ENCODE measurements around the gene PTTG1IP2.

The PTTG1IP2 gene

DNA sequence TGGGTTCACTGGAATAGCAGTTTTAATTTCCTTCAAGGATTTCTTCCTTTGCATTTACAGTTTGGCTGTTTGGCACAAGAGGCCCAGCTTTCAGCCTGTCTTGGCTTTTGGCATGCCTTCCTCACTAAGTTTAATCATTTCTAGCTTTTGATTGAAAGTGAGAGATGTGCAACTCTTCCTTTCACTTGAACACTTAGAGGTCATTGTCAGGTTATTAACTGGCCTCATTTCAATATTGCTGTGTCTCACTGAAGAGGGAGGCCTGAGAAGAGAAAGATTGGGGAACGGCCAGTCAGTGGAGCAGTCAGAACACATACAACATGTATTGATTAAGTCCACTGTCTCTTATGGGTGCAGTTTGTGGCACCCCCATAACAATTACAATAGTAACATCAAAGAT, 33.9 kb downstream of the PTTG1IP2 start:
- no peak overlapping the region for H3K9ac ChIP-seq (ENCODE audit: low read length in 5 of 5)
- no peak overlapping the region for H3K4me3 ChIP-seq (ENCODE audit: low read depth in 1 of 5, low read length in 5 of 5)
- no peaks in the 10 kb centered on the region for H3K4me1 ChIP-seq (ENCODE audit: control insufficient read depth in 5 of 5, insufficient read depth in 5 of 5, low read length in 5 of 5)
- H3K36me3 ChIP-seq (ENCODE audit: control insufficient read depth in 5 of 5, insufficient read depth in 5 of 5, low read length in 5 of 5) = no peaks in the 10 kb centered on the region
- H3K27me3 ChIP-seq (ENCODE audit: control insufficient read depth in 5 of 5, insufficient read depth in 4 of 5, low read length in 5 of 5) = no peaks in the 10 kb centered on the region
- H3K9me3 ChIP-seq (ENCODE audit: control insufficient read depth in 5 of 5, low read length in 5 of 5) = no peaks in the 10 kb centered on the region
- H3K27ac ChIP-seq (ENCODE audit: low read depth, low read length) = no peak overlapping the region

DNA sequence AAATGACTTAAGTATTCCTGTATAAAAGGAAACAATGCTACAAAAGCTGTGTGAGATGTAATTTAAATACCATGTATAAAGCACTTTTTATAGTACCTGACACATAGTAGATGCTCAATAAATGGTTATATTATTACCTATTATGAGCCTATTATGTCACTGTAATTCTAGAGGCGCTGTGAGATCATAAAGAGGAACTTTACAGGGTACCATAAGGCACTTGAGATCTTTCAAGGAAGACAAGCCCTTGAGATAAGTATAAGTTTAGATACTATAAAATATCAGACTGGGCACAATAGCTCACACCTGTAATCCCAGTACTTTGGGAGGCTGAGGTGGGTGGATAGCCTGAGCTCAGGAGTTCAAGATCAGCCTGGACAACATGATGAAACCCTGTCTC, 38.3 kb downstream of the PTTG1IP2 start:
- Histone ChIP-seq H3K27ac (ENCODE audit: low read depth, low read length) (no peak overlapping the region), H3K9ac (ENCODE audit: low read length in 5 of 5) (no peak overlapping the region), H3K27me3 (ENCODE audit: control insufficient read depth in 5 of 5, insufficient read depth in 4 of 5, low read length in 5 of 5) (no peaks in the 10 kb centered on the region), H3K4me1 (ENCODE audit: control insufficient read depth in 5 of 5, insufficient read depth in 5 of 5, low read length in 5 of 5) (no peaks in the 10 kb centered on the region), H3K4me3 (ENCODE audit: low read depth in 1 of 5, low read length in 5 of 5) (no peak overlapping the region), H3K9me3 (ENCODE audit: control insufficient read depth in 5 of 5, low read length in 5 of 5) (no peaks in the 10 kb centered on the region), H3K36me3 (ENCODE audit: control insufficient read depth in 5 of 5, insufficient read depth in 5 of 5, low read length in 5 of 5) (no peaks in the 10 kb centered on the region)

DNA sequence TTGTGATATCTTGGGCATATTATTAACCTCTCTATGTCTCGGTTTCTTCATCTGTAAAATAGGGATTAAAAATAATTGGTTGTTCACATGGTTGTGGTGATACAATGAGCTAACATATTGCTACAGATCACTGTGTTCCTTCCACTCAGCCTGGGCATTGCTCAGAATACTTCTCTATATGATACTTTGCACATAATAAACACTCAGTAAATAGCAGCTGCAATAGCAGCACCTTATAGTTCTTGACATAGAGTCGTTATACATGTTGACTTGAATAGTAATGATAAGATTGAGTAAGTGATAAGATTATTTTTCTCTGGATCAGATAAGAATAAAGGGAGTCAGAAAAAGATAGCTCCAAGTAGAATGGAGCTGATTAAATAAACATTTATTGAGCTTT, 42.3 kb downstream of the PTTG1IP2 start:
- Histone ChIP-seq H3K4me1 (ENCODE audit: control insufficient read depth in 5 of 5, insufficient read depth in 5 of 5, low read length in 5 of 5) (no peaks in the 10 kb centered on the region), H3K9me3 (ENCODE audit: control insufficient read depth in 5 of 5, low read length in 5 of 5) (no peaks in the 10 kb centered on the region), H3K27ac (ENCODE audit: low read depth, low read length) (no peak overlapping the region), H3K9ac (ENCODE audit: low read length in 5 of 5) (no peak overlapping the region), H3K36me3 (ENCODE audit: control insufficient read depth in 5 of 5, insufficient read depth in 5 of 5, low read length in 5 of 5) (no peaks in the 10 kb centered on the region), H3K27me3 (ENCODE audit: control insufficient read depth in 5 of 5, insufficient read depth in 4 of 5, low read length in 5 of 5) (no peaks in the 10 kb centered on the region), H3K4me3 (ENCODE audit: low read depth in 1 of 5, low read length in 5 of 5) (no peak overlapping the region)

GRCh38 chr7:90512821-90513254, 43.4 kb downstream of the PTTG1IP2 start:
- Histone ChIP-seq H3K9me3 (ENCODE audit: control insufficient read depth in 5 of 5, low read length in 5 of 5) (no peaks in the 10 kb centered on the region), H3K36me3 (ENCODE audit: control insufficient read depth in 5 of 5, insufficient read depth in 5 of 5, low read length in 5 of 5) (no peaks in the 10 kb centered on the region), H3K27me3 (ENCODE audit: control insufficient read depth in 5 of 5, insufficient read depth in 4 of 5, low read length in 5 of 5) (no peaks in the 10 kb centered on the region), H3K9ac (ENCODE audit: low read length in 5 of 5) (no peak overlapping the region), H3K4me1 (ENCODE audit: control insufficient read depth in 5 of 5, insufficient read depth in 5 of 5, low read length in 5 of 5) (no peaks in the 10 kb centered on the region), H3K4me3 (ENCODE audit: low read depth in 1 of 5, low read length in 5 of 5) (no peak overlapping the region), H3K27ac (ENCODE audit: low read depth, low read length) (no peak overlapping the region)

GRCh38 chr7:90516257-90516656, 46.8 kb downstream of the PTTG1IP2 start:
- Histone ChIP-seq H3K4me1 (ENCODE audit: control insufficient read depth in 5 of 5, insufficient read depth in 5 of 5, low read length in 5 of 5) (no peaks in the 10 kb centered on the region), H3K27me3 (ENCODE audit: control insufficient read depth in 5 of 5, insufficient read depth in 4 of 5, low read length in 5 of 5) (no peaks in the 10 kb centered on the region), H3K9me3 (ENCODE audit: control insufficient read depth in 5 of 5, low read length in 5 of 5) (no peaks in the 10 kb centered on the region), H3K36me3 (ENCODE audit: control insufficient read depth in 5 of 5, insufficient read depth in 5 of 5, low read length in 5 of 5) (no peaks in the 10 kb centered on the region), H3K9ac (ENCODE audit: low read length in 5 of 5) (no peak overlapping the region), H3K27ac (ENCODE audit: low read depth, low read length) (no peak overlapping the region), H3K4me3 (ENCODE audit: low read depth in 1 of 5, low read length in 5 of 5) (no peak overlapping the region)

GRCh38 chr7:90518630-90519029, 49.2 kb downstream of the PTTG1IP2 start:
- no peaks in the 10 kb centered on the region for H3K4me1 ChIP-seq (ENCODE audit: control insufficient read depth in 5 of 5, insufficient read depth in 5 of 5, low read length in 5 of 5)
- no peak overlapping the region for H3K4me3 ChIP-seq (ENCODE audit: low read depth in 1 of 5, low read length in 5 of 5)
- no peak overlapping the region for H3K9ac ChIP-seq (ENCODE audit: low read length in 5 of 5)
- H3K27me3 ChIP-seq (ENCODE audit: control insufficient read depth in 5 of 5, insufficient read depth in 4 of 5, low read length in 5 of 5) = no peaks in the 10 kb centered on the region
- H3K36me3 ChIP-seq (ENCODE audit: control insufficient read depth in 5 of 5, insufficient read depth in 5 of 5, low read length in 5 of 5) = no peaks in the 10 kb centered on the region
- no peaks in the 10 kb centered on the region for H3K9me3 ChIP-seq (ENCODE audit: control insufficient read depth in 5 of 5, low read length in 5 of 5)
- no peak overlapping the region for H3K27ac ChIP-seq (ENCODE audit: low read depth, low read length)

GRCh38 chr7:90520484-90520883, 51.0 kb downstream of the PTTG1IP2 start:
- no peak overlapping the region for H3K9ac ChIP-seq (ENCODE audit: low read length in 5 of 5)
- no peak overlapping the region for H3K4me3 ChIP-seq (ENCODE audit: low read depth in 1 of 5, low read length in 5 of 5)
- no peaks in the 10 kb centered on the region for H3K27me3 ChIP-seq (ENCODE audit: control insufficient read depth in 5 of 5, insufficient read depth in 4 of 5, low read length in 5 of 5)
- H3K27ac ChIP-seq (ENCODE audit: low read depth, low read length) = no peak overlapping the region
- no peaks in the 10 kb centered on the region for H3K9me3 ChIP-seq (ENCODE audit: control insufficient read depth in 5 of 5, low read length in 5 of 5)
- no peaks in the 10 kb centered on the region for H3K36me3 ChIP-seq (ENCODE audit: control insufficient read depth in 5 of 5, insufficient read depth in 5 of 5, low read length in 5 of 5)
- no peaks in the 10 kb centered on the region for H3K4me1 ChIP-seq (ENCODE audit: control insufficient read depth in 5 of 5, insufficient read depth in 5 of 5, low read length in 5 of 5)

DNA sequence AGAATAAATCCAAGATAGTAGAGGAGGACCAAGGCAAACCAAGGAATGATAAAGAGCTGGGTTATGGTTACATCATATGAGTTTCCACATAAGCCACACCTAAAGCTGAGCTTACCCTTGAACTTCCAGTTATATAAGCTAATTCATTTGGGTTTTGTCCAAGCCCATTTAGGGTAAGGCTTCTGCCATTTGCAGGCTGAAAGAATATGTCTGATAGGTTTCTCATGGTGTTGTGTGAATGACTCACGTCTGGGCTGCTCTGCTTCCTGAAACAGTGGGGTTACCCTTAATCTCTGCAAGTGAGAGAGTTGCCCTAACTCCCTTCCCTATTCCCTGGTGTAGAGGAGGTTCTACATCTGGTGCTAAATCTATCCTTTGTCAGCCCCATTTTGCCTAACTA, 60.8 kb downstream of the PTTG1IP2 start:
- no peak overlapping the region for H3K9ac ChIP-seq (ENCODE audit: low read length in 5 of 5)
- no peak overlapping the region for H3K4me3 ChIP-seq (ENCODE audit: low read depth in 1 of 5, low read length in 5 of 5)
- H3K27me3 ChIP-seq (ENCODE audit: control insufficient read depth in 5 of 5, insufficient read depth in 4 of 5, low read length in 5 of 5) = peaks cover 0 to 3% (median 0%) of the 10 kb centered on the region in 5 donors
- no peaks in the 10 kb centered on the region for H3K36me3 ChIP-seq (ENCODE audit: control insufficient read depth in 5 of 5, insufficient read depth in 5 of 5, low read length in 5 of 5)
- H3K27ac ChIP-seq (ENCODE audit: low read depth, low read length) = no peak overlapping the region
- H3K4me1 ChIP-seq (ENCODE audit: control insufficient read depth in 5 of 5, insufficient read depth in 5 of 5, low read length in 5 of 5) = no peaks in the 10 kb centered on the region
- no peaks in the 10 kb centered on the region for H3K9me3 ChIP-seq (ENCODE audit: control insufficient read depth in 5 of 5, low read length in 5 of 5)

DNA sequence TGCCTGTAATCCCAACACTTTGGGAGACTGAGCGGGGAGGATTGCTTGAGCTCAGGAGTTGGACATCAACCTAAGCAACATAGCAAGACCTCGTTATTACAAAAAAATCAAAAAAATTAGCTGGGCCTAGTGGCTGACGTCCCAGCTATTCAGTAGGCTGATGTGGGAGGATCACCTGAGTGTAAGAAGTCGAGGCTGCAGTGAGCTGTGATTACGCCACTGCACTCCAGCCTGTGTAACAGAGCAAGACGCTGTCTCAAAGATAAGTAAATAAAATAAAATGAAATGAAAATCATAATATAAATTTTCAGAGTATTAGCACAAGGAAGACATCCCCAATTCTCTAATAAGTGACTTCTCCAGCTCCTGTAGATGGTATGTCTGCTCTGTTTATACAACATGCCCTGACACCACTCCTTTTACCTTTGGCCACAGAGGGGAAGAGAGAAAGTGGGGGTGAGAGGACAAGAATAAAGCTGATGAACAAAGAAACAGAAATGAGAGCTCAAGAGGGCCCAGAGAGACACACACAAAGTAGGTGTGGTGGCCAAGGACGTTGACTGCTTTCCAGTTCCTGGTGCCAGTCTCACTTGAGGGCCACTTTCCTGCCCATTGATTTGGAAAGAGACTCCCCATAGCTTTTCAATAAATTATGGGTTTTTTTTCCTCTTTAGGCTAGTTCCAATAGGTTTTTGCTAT, 62.9 kb downstream of the PTTG1IP2 start:
- Histone ChIP-seq H3K9ac (ENCODE audit: low read length in 5 of 5) (no peak overlapping the region), H3K4me1 (ENCODE audit: control insufficient read depth in 5 of 5, insufficient read depth in 5 of 5, low read length in 5 of 5) (no peaks in the 10 kb centered on the region), H3K27ac (ENCODE audit: low read depth, low read length) (no peak overlapping the region), H3K9me3 (ENCODE audit: control insufficient read depth in 5 of 5, low read length in 5 of 5) (no peaks in the 10 kb centered on the region), H3K36me3 (ENCODE audit: control insufficient read depth in 5 of 5, insufficient read depth in 5 of 5, low read length in 5 of 5) (no peaks in the 10 kb centered on the region), H3K27me3 (ENCODE audit: control insufficient read depth in 5 of 5, insufficient read depth in 4 of 5, low read length in 5 of 5) (peaks cover 0 to 3% (median 0%) of the 10 kb centered on the region in 5 donors), H3K4me3 (ENCODE audit: low read depth in 1 of 5, low read length in 5 of 5) (no peak overlapping the region)

GRCh38 chr7:90536449-90536848, 67.0 kb downstream of the PTTG1IP2 start:
- Histone ChIP-seq H3K36me3 (ENCODE audit: control insufficient read depth in 5 of 5, insufficient read depth in 5 of 5, low read length in 5 of 5) (no peaks in the 10 kb centered on the region), H3K27ac (ENCODE audit: low read depth, low read length) (no peak overlapping the region), H3K27me3 (ENCODE audit: control insufficient read depth in 5 of 5, insufficient read depth in 4 of 5, low read length in 5 of 5) (peaks cover 0 to 5% (median 0%) of the 10 kb centered on the region in 5 donors), H3K9me3 (ENCODE audit: control insufficient read depth in 5 of 5, low read length in 5 of 5) (no peaks in the 10 kb centered on the region), H3K4me3 (ENCODE audit: low read depth in 1 of 5, low read length in 5 of 5) (no peak overlapping the region), H3K9ac (ENCODE audit: low read length in 5 of 5) (no peak overlapping the region), H3K4me1 (ENCODE audit: control insufficient read depth in 5 of 5, insufficient read depth in 5 of 5, low read length in 5 of 5) (no peaks in the 10 kb centered on the region)

Data from subcutaneous abdominal adipose tissue (tissue), 5 donors.